GM18873 (cell line): ENCODE measurements around the gene HNRNPH2.
A peak's percentile ranks its signal among the peaks of the same experiment; 100 is the strongest.

Experiments
- ATAC-seq: cut with Tn5 transposase; IDR thresholded peaks from one replicate; pipeline ENCODE4 v1.9.1; 2021; ENCODE audit warnings: mild to moderate bottlenecking, moderate library complexity, moderate number of reproducible peaks; ENCODE audit not compliant: unreplicated experiment, low FRiP score

Gene HNRNPH2

GRCh38 chrX:101393530-101394305, 14.3 kb upstream of the HNRNPH2 start:
- ATAC-seq, result no peak

DNA sequence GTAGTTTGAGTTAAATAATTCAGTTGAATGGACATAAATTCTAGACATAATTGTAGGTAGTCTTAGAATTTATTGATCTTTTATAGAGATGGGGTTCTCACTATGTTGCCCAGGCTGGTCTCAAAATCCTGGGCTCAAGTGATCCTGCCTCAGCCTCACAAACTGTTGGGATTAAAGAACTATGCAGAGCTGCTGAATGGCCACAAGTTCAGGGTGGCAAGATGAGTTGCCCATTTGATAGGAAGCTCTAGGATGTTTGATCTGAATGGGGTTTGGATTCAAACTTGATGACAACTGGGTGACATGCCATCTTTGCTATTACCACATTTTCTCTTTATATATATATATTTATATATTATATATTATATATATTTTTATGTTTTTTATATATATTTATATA, 13.7 kb upstream of the HNRNPH2 start:
- ATAC-seq, result no peak

- no peak for ATAC-seq
These were observed 12.2 kb upstream of the HNRNPH2 start for GRCh38 chrX:101395789-101396188.

GRCh38 chrX:101397779-101398178, 10.2 kb upstream of the HNRNPH2 start:
- no peak for ATAC-seq

DNA sequence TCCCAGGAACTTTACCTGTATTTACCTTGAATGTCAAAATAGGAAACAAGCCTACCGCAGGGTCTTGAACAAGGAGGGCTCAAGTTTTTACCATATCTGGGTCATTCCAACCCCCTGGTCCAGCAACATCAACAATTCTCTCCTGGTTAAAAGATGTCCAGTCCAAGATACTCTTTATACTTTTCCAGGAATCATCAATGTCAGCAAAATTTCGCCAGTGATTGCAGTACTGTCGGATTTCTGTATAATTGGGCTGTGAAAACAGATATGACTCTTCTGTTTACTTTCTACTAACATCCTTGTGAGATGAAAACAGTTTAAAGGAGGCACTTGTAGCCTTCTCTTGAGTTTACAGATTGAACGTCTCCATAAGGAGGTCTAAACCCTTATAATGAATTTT, 9.3 kb upstream of the HNRNPH2 start:
- no peak for ATAC-seq

DNA sequence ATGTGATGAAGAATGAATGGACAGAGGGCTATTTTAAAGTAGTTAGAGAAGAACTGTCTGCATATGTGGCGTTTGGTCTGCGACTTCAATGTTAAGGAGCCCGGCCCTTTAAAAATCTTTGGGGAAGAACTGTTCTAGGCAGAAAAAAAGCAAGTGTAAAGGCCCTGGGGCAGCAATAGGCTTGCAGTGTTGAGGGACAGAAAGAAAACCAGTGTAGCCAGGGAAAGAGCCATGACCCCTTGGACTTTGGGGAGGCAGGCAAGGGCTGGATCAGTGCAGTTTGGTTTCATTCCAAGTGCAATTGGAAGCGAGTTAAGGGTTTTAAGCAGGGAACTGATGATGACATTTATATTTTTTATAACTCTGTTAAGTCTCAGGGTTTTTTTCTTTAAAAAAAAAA, 8.2 kb upstream of the HNRNPH2 start:
- no peak for ATAC-seq

DNA sequence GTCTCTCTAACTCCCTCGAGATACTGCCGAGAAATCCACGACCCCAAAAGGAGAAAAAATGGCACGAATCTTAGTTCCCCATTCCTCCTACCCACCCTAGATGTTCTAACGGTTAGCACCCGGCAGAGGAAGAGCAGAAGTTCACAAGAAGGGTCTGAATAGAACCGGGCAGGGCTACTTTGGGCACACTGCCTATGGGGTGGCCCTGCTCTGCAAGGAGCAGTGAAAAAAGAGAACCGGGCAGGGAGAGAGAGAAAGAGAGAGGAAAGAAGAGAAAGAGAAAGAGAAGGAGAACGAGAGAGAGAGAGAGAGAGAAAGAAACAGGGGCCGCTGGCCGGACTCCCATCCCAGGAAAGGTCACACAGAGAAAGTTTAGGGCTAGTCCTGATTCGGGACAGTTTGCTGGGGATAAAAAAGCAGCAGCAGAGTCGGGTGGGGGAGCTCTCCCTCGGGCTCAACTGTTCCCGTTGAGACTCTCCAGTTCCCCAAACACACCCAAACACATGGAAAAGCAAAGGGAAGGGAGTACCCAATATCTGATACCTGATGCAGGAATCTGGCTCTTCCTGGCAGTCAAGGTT, 765 bp upstream of the HNRNPH2 start:
- ATAC-seq, result no peak

DNA sequence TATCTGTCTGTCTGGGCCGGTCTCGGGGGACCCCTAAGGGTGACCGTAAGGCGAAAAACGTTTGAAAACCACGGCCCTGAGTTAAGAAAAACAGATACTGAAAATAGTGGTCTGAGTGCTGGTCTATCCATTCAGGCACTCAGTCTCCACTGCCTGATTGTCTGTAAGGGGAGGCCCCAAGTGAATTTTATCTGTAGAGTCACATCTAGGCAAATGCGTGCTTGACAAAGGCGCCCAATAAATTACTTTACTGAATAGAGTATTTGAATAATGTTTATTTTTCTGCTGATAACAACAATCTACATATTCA, 465 bp downstream of the HNRNPH2 start:
- no peak for ATAC-seq

DNA sequence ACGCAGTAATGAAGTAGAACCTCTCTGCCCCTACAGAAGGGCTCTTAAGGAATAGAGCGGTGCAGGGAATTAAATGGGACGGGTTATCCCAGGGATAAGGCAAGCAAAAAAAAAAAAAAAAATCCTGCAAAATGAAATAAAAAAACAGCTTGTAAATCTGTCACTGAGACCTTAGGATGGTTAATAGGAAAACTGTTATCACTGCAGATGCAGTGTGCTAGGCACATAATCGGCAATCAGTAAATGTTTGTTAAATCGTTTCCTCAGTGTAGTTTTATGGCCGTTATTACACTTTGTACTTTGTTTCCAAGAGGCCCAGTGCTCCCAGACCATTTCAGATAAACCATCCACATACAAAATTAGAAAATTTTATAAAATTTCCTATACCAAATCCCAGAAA, 1.0 kb downstream of the HNRNPH2 start:
- no peak for ATAC-seq

DNA sequence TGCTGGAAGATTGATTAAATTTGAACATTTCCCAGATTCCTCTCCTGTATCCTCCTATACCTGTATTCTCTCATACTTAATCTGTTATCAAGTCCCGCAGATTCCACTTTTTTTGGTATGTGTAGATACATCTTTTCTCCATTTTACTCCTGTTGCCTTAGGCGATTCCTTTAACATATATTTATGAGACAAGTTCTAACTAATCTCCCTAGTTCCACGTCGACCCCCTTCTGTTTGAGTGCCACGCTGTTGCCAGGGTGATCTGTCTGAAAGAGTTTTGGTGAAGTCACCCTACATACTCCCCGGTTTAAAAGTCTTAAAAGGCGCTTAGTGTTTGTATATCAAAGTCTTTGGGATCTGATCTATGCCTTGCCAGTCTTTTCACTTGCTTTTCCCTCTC, 2.4 kb downstream of the HNRNPH2 start:
- ATAC-seq, result no peak

GRCh38 chrX:101411984-101412383, 4.0 kb downstream of the HNRNPH2 start:
- ATAC-seq, result no peak

GRCh38 chrX:101415180-101416145, 7.4 kb downstream of the HNRNPH2 start:
- peak; percentile 57 for ATAC-seq

DNA sequence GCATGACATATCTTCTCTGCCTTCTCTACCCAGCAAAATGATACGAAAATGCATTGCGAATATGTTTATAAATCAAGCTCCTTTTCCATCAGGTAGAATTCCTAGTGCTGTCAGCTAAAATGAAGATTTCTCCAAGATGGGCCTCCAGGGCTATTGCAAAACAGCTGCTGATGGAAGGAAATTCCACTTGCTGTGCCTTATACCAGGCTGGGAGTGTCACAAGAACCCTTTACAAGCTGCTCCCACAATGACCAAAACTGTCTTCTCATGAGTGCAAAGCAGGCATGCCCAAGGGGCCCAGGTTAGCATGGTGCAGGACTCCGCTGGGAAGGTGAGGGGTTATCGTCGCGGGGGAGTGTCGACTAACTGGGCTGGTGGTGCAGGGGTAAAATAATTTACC, 8.7 kb downstream of the HNRNPH2 start:
- ATAC-seq, result no peak

GRCh38 chrX:101417190-101417589, 9.2 kb downstream of the HNRNPH2 start:
- ATAC-seq, result no peak

GRCh38 chrX:101417981-101418841, 10.2 kb downstream of the HNRNPH2 start:
- ATAC-seq, result no peak

GRCh38 chrX:101419489-101419888, 11.5 kb downstream of the HNRNPH2 start:
- no peak for ATAC-seq

DNA sequence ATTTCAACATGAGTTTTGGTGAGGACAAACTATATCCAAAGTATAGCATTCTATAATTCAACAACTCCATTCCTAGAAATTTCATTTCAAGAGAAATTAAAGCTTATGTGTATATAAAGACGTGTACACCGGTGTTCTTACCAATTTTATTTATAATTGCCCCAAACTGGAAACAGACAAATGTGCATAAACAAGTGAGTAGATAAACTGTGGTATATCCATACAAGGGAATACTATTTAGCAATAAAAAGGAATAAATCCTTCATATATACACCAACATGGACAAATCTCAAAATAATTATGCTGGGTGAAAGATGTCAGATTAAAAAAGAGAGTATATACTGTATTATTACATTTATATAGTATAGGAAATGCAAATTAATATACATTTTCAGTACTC, 19.9 kb downstream of the HNRNPH2 start:
- ATAC-seq, result no peak

DNA sequence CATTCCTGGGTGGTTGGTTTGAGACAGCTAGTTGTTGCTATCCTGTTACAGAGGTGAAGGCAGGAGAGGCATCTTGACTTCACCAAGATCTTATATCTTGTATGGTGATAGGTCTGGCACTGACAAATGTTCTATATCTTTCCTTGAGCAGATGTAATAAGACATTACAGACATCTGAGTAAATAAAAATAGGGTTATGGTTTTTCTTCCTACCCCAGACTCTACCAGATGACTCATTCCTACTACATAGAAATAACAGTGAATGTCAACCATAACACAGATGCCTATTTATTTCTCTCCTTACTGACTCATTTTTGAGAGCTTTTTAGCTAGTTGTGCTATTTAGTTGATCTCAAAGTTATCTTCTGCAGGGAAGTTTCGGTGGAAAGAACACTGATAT, 21.9 kb downstream of the HNRNPH2 start:
- peak; percentile 22 for ATAC-seq

- ATAC-seq, result peak; percentile 90
These were observed 22.5 kb downstream of the HNRNPH2 start for GRCh38 chrX:101430457-101431078.

DNA sequence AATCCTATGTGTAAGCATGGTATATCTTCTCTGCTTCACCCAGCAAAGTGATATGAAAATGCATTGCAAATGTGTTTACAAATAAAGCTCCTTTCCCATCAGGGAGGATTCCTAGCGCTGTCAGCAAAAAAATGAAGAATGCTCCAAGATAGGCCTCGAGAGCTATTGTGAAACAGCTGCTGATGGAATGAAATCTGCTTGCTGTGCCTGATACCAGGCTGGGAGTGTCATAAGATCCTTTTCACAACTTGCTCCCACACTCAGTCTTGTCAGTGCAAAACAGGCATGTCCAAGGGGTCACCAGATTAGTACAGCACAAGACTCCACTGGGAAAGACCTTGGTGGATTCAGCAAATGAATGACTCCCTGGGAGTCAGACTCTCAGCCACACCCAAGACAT, 34.1 kb downstream of the HNRNPH2 start:
- ATAC-seq, result no peak
